HepG2 (cell line): Measurements from ENCODE around the gene AUTS2.

Source experiments
- ESRRA ChIP-seq: sonication (generic); formaldehyde crosslinking; IDR thresholded peaks from 2 replicates; pipeline ENCODE4 v1.5.1; 2020; ENCODE audit warnings: mild to moderate bottlenecking, low read depth, missing genetic modification reagents
- FOSL2 ChIP-seq: sonication (generic); formaldehyde crosslinking; IDR thresholded peaks from 2 replicates; pipeline ENCODE4 v1.4.0; 2020; ENCODE audit warnings: missing genetic modification reagents
- HMG20B ChIP-seq: conservative IDR thresholded peaks from 2 replicates; pipeline ENCODE4 v1.6.1; 2016; ENCODE audit warnings: missing genetic modification reagents, missing compliant biosample characterization
- KMT2A ChIP-seq: sonication (generic); formaldehyde crosslinking; IDR thresholded peaks from 2 replicates; pipeline ENCODE4 v1.4.0; 2020; ENCODE audit warnings: missing genetic modification reagents
- MED8 ChIP-seq: sonication (generic); formaldehyde crosslinking; IDR thresholded peaks from 2 replicates; pipeline ENCODE4 v1.8.1; 2023; ENCODE audit warnings: mild to moderate bottlenecking, missing genetic modification reagents; ENCODE audit not compliant: insufficient replicate concordance
- NR2F2 ChIP-seq: IDR thresholded peaks from 2 replicates; pipeline ENCODE4 v1.6.1; 2012; ENCODE audit warnings: low read depth, inconsistent platforms, borderline replicate concordance
- POLR2AphosphoS5 ChIP-seq: IDR thresholded peaks from 2 replicates; pipeline ENCODE4 v1.6.1; 2012; ENCODE audit warnings: low read depth, low read length
- STAT5B ChIP-seq: sonication (generic); formaldehyde crosslinking; IDR thresholded peaks from 2 replicates; pipeline ENCODE4 v1.4.0; 2020; ENCODE audit warnings: missing genetic modification reagents
- ZNF367 ChIP-seq: sonication (generic); formaldehyde crosslinking; IDR thresholded peaks from 2 replicates; pipeline ENCODE4 v1.4.0; 2020; ENCODE audit warnings: missing genetic modification reagents, borderline replicate concordance
- TF ChIP-seq, protein P1 (sequence below): sonication (generic); formaldehyde crosslinking; IDR thresholded peaks from 2 replicates; pipeline ENCODE4 v1.9.0; 2021; ENCODE audit warnings: missing genetic modification reagents, mild to moderate bottlenecking, borderline replicate concordance
- TF ChIP-seq, protein P2 (sequence below): sonication (generic); formaldehyde crosslinking; IDR thresholded peaks from 2 replicates; pipeline ENCODE4 v1.4.0; 2020; ENCODE audit warnings: missing genetic modification reagents
- TF ChIP-seq, protein P3 (sequence below): IDR thresholded peaks from 2 replicates; pipeline ENCODE4 v1.6.1; 2016; ENCODE audit warnings: low read depth, missing genetic modification reagents, missing compliant biosample characterization

DNA sequence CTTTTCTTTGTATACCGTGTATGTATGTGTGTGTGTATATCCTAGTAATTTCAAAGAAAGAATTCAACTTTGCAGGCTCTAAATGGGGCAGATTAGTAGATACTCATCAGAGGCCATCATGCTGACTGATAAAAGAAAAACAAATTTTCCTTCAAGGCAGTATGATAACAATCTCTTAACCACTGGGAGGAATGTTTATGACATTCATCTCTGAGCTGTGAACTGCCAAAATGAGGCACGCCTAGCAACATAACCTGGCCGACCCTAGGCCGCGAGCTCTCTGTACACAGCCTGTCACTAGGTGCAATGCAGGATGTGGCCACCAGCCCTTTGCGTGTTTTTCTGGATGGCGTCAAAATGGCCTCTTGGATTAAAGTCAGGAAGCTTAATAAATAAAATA, 1190.0 kb downstream of the AUTS2 start:
- TF ChIP-seq, protein P1, sequence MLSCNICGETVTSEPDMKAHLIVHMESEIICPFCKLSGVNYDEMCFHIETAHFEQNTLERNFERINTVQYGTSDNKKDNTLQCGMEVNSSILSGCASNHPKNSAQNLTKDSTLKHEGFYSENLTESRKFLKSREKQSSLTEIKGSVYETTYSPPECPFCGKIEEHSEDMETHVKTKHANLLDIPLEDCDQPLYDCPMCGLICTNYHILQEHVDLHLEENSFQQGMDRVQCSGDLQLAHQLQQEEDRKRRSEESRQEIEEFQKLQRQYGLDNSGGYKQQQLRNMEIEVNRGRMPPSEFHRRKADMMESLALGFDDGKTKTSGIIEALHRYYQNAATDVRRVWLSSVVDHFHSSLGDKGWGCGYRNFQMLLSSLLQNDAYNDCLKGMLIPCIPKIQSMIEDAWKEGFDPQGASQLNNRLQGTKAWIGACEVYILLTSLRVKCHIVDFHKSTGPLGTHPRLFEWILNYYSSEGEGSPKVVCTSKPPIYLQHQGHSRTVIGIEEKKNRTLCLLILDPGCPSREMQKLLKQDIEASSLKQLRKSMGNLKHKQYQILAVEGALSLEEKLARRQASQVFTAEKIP, result no peak
- no peak for TF ChIP-seq ESRRA (CRISPR knock-in tag)
- TF ChIP-seq HMG20B (CRISPR knock-in tag), result no peak
- TF ChIP-seq, protein P2, sequence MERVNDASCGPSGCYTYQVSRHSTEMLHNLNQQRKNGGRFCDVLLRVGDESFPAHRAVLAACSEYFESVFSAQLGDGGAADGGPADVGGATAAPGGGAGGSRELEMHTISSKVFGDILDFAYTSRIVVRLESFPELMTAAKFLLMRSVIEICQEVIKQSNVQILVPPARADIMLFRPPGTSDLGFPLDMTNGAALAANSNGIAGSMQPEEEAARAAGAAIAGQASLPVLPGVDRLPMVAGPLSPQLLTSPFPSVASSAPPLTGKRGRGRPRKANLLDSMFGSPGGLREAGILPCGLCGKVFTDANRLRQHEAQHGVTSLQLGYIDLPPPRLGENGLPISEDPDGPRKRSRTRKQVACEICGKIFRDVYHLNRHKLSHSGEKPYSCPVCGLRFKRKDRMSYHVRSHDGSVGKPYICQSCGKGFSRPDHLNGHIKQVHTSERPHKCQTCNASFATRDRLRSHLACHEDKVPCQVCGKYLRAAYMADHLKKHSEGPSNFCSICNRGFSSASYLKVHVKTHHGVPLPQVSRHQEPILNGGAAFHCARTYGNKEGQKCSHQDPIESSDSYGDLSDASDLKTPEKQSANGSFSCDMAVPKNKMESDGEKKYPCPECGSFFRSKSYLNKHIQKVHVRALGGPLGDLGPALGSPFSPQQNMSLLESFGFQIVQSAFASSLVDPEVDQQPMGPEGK (CRISPR knock-in tag), result no peak
- TF ChIP-seq STAT5B, result no peak
- no peak for TF ChIP-seq POLR2AphosphoS5
- TF ChIP-seq, protein P3, sequence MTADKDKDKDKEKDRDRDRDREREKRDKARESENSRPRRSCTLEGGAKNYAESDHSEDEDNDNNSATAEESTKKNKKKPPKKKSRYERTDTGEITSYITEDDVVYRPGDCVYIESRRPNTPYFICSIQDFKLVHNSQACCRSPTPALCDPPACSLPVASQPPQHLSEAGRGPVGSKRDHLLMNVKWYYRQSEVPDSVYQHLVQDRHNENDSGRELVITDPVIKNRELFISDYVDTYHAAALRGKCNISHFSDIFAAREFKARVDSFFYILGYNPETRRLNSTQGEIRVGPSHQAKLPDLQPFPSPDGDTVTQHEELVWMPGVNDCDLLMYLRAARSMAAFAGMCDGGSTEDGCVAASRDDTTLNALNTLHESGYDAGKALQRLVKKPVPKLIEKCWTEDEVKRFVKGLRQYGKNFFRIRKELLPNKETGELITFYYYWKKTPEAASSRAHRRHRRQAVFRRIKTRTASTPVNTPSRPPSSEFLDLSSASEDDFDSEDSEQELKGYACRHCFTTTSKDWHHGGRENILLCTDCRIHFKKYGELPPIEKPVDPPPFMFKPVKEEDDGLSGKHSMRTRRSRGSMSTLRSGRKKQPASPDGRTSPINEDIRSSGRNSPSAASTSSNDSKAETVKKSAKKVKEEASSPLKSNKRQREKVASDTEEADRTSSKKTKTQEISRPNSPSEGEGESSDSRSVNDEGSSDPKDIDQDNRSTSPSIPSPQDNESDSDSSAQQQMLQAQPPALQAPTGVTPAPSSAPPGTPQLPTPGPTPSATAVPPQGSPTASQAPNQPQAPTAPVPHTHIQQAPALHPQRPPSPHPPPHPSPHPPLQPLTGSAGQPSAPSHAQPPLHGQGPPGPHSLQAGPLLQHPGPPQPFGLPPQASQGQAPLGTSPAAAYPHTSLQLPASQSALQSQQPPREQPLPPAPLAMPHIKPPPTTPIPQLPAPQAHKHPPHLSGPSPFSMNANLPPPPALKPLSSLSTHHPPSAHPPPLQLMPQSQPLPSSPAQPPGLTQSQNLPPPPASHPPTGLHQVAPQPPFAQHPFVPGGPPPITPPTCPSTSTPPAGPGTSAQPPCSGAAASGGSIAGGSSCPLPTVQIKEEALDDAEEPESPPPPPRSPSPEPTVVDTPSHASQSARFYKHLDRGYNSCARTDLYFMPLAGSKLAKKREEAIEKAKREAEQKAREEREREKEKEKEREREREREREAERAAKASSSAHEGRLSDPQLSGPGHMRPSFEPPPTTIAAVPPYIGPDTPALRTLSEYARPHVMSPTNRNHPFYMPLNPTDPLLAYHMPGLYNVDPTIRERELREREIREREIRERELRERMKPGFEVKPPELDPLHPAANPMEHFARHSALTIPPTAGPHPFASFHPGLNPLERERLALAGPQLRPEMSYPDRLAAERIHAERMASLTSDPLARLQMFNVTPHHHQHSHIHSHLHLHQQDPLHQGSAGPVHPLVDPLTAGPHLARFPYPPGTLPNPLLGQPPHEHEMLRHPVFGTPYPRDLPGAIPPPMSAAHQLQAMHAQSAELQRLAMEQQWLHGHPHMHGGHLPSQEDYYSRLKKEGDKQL (CRISPR knock-in tag), result no peak
- TF ChIP-seq NR2F2, result no peak
- no peak for TF ChIP-seq KMT2A (CRISPR knock-in tag)
- no peak for TF ChIP-seq MED8 (CRISPR knock-in tag)
- no peak for TF ChIP-seq ZNF367 (CRISPR knock-in tag)
- no peak for TF ChIP-seq FOSL2 (CRISPR knock-in tag)
